ENCODE measurements around the gene ABL1.

Gene ABL1

DNA sequence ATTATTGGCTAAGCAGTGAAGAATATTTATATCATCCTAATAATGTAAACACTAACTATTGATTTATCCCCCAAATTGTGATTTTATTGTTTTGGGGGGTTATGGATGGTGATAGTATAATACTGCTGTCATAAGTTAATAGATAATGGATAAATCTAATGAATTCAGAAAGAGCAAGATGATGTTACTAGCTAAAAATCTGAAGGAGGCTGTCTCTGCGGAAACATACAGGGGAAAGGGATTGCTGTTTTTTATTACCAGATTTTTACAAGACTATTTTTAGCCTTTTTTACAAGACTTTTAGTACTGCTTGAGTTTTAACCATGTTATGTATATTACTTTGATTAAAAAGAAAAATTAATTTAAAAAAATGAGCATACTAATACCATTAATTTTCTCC is 5.3 kb upstream of the ABL1 start:
- TF ChIP-seq, protein P1, sequence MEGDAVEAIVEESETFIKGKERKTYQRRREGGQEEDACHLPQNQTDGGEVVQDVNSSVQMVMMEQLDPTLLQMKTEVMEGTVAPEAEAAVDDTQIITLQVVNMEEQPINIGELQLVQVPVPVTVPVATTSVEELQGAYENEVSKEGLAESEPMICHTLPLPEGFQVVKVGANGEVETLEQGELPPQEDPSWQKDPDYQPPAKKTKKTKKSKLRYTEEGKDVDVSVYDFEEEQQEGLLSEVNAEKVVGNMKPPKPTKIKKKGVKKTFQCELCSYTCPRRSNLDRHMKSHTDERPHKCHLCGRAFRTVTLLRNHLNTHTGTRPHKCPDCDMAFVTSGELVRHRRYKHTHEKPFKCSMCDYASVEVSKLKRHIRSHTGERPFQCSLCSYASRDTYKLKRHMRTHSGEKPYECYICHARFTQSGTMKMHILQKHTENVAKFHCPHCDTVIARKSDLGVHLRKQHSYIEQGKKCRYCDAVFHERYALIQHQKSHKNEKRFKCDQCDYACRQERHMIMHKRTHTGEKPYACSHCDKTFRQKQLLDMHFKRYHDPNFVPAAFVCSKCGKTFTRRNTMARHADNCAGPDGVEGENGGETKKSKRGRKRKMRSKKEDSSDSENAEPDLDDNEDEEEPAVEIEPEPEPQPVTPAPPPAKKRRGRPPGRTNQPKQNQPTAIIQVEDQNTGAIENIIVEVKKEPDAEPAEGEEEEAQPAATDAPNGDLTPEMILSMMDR (IDR thresholded peaks at IDR 0.05; ENCODE audit: low read depth, low read length): no peak
- DNase-seq (ENCODE audit: low read depth, low spot score): no peak
- in situ Hi-C loops (cut with HindIII; ENCODE audit: low sequenced_read_pairs): no loop called here
- H3K4me3 ChIP-seq (ENCODE audit: low read depth, low read length): no peak overlapping the region

DNA sequence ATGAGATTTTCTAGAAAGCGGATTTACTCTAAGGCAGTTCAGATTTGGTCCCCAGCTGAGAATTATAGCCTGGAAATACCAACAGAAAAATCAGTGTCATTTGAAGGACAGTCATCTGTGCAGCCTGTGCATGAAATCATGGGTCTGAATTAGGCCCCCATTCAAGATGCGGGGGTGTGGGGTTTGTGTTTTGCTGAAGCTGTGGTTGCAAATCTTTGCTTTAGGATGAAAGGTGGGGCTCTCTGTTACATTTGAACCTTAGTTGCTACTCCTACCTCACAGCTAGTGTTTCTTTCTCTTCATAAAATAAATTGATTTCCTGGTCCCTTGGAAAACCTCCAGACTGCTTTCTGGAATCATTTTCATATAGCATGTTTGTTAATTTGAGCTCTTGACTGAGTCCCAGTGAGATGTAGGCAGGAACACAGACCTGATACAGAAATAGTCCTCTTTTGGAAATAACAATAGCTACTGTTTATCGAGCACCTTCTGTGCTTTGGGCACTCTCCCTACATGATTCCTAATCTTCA is 4.8 kb upstream of the ABL1 start:
- H3K4me3 ChIP-seq (ENCODE audit: low read depth, low read length): no peak overlapping the region
- no peak for DNase-seq (ENCODE audit: low read depth, low spot score)
- TF ChIP-seq, protein P1 (IDR thresholded peaks at IDR 0.05; ENCODE audit: low read depth, low read length): no peak
- in situ Hi-C loops (cut with HindIII; ENCODE audit: low sequenced_read_pairs): no loop called here

DNA sequence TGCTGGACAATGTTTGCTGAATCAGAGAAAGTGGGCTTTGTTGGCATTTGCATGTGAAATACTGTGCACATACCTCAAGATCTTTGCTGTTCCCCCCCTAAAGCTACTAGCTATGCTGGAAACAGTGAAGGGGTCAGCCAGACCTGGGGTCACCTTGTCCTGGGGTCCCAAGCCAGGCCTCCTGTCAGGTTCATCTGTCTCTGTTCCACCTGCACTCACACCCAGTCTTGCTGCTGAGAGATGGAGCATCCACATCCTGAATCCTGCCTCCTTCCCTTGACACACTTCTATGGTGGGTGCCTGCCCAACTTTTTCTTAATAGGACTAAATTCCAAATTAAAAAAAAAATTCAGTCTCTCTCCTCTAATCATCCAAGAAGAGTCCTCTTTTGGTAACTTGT is 4.0 kb upstream of the ABL1 start:
- in situ Hi-C loops (cut with HindIII; ENCODE audit: low sequenced_read_pairs): no loop called here

DNA sequence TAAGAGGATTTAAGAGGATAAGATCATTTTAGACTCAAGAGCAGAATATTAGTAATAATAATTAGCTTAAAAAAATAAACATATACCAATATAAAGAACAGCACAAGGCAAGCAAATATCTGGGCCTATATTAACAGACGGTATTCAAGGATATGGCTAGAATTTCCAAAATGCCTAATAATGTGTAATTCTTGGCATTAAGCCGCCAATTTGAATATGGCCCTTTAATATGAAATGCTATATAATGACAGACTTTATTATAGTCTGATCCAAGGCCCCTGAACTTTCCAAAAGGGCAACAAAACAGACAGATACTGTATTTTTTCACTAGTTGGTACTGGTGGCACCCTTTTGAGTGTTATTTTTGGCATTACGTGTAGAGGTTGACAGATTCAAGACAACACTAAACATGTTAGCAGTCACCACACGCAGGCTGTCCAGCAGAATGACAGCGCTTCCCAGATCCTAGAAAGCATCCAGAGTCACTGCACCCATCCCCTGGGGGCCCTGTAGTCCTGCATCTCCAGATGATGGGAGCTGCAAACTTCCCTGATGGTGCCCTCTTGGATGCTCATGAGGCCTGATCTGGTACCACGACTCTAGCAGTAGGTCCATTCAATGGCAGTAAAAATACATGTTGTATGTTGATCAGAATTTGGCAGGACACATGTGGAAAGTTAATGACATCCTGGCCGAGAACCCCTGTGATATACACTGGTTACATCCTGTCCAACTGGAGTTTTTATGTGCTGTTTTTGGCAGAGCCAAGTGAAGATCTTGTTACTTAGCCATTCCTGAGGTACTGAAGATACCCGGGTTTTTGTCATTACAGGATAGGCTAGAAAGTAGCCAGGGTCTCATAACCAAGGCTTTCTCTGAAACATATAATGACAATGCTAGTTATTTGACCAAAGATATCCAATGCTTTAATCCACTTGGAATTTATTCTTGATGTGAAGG is 1.7 kb upstream of the ABL1 start:
- no peak overlapping the region for H3K4me3 ChIP-seq (ENCODE audit: low read depth, low read length)
- peak; percentile 78 for DNase-seq (ENCODE audit: low read depth, low spot score)
- TF ChIP-seq, protein P1 (IDR thresholded peaks at IDR 0.05; ENCODE audit: low read depth, low read length): no peak
- in situ Hi-C loops (cut with HindIII; ENCODE audit: low sequenced_read_pairs): no loop called here

More for the DNA sequence above, 4.0 kb upstream of the ABL1 start:
- TF ChIP-seq, protein P1 (IDR thresholded peaks at IDR 0.05; ENCODE audit: low read depth, low read length): no peak
- DNase-seq (ENCODE audit: low read depth, low spot score): no peak
- no peak overlapping the region for H3K4me3 ChIP-seq (ENCODE audit: low read depth, low read length)

DNA sequence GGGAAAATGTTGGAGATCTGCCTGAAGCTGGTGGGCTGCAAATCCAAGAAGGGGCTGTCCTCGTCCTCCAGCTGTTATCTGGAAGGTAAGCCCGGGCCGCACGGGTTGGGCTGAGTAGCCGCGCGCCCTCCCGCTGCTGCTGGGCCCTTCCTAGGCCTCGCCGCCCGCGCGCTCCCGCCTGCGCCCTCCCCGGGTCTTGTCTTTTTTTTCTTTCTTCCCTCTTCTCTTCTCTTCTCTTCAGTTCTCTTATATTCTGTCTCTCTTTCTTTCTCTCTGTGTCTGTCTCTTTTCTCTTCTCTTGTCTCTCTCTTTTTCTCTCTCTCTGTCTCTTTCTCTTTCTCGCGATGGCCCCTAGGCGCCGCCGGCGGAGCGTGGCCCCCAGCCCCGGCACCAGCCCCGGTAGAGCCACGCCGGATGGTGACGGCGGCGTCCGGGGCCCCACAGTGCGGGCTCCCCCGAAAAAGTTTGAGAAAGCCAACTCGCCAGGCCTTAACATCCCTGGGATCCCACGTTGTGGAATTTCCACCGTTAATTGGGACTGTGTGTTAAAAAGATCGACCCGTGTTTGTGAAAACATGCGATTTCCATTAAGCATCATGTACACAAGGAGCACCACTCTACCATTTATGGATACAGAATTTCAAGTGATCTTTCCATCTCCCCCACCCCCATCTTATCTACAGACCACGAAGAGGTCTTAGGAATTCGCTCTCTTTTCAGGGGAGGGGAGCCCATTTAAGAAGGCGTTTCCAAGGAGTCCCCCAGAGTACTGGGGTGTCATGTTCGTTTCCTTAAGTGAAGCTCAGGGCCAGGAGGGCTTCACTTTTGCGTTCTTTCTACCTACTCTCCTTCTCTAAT is 616 bp downstream of the ABL1 start:
- DNase-seq (ENCODE audit: low read depth, low spot score): peak; percentile 58
- TF ChIP-seq, protein P1 (IDR thresholded peaks at IDR 0.05; ENCODE audit: low read depth, low read length): no peak
- peak overlapping the region; percentile 79 for H3K4me3 ChIP-seq (ENCODE audit: low read depth, low read length)
- in situ Hi-C loops (cut with HindIII; ENCODE audit: low sequenced_read_pairs): no loop called here

DNA sequence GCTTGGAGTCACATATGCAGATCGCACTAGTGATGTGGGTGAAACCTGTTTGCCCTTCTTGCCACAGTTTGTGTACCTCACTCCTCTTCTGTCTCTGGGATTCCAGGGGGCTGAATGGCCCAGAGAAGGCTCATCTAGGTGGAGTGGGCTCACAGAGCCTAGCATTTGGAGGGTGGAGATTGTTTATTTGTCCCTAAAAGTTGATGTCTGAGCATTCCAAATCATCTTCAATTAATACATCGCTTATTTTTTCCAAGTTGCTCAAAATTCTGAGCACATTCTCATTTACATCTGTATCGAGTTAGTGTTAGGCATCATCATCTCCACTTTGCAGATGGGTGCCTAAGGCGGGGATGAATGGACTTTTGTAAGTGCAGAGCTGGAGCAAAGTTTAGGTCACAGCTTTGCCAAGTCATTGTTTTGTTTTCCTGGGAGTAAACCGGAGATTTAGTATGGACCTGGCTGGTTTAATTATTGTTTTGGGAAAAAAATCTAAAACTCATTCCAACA is 2.0 kb downstream of the ABL1 start:
- peak overlapping the region; percentile 79 for H3K4me3 ChIP-seq (ENCODE audit: low read depth, low read length)
- TF ChIP-seq, protein P1 (IDR thresholded peaks at IDR 0.05; ENCODE audit: low read depth, low read length): no peak
- peak; percentile 56 for DNase-seq (ENCODE audit: low read depth, low spot score)
- in situ Hi-C loops (cut with HindIII; ENCODE audit: low sequenced_read_pairs): no loop called here

All from astrocyte of the spinal cord (primary cell).